Activated CD4-positive, CD25-positive, alpha-beta regulatory T cell treated with anti-CD3 and anti-CD28 coated beads, Interleukin-2, amount 50 U/mL, for 16 hours (primary cell): ENCODE measurements around the gene MYB.

Experiments
- DNase-seq: peaks from one replicate; pipeline ENCODE4 v3.0.0-alpha.2; 2020; ENCODE audit warnings: low read depth, low spot score

Gene MYB

DNA sequence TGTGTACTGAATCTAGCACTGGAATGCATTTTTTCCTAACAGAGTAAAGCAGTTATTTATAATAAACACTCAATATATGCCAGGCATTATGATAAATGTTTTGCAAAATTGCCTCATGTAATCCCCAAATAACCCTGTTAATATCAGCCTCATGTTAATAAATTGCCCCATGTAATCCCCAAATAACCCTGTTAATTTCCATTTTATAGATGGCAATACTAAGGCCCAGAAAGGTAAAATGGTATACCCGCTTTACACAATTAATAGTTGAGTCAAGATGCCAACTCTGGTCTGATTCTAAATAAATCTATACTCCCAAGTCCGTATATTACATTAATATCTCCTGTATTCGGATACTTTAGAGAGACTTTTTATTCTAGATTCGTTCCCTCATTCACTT, 6.3 kb downstream of the MYB start:
- no peak for DNase-seq

DNA sequence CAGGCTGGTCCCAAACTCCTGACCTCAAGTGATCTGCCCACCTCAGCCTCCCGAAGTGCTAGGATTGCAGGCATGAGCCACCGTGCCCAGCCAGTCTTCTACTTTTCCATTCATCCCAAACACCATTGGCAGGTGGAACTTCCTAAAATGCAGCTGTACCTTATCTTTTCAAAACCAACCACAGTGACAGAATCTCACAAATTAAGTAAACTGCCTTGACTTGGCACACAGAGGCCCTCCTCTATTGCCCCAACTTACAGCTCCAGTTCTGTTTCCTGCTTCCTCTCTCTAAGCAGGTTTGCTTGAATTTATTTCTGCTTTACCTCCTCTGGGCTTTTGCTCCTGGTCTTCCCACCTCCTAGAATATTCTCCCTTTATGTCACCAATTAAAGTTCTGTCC, 7.6 kb downstream of the MYB start:
- DNase-seq = no peak

DNA sequence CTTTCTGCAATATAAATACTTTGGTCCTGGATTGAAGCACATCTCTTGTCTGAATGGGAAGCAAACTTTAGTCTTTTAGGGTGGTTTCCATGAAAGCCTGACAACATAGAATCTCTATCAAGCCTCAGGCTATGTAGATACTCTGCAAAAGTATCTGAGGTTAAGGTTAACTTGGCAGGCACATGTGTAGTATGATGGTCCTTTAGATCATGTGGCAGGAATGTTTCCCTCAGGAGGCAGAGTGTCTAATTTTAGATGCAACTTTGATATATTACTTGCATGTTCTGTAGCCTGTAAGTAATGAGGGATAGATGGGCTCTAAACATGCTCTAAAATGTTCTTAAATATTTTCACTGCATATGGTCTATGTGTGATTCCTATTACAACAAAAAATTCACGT, 8.2 kb downstream of the MYB start:
- DNase-seq = no peak

DNA sequence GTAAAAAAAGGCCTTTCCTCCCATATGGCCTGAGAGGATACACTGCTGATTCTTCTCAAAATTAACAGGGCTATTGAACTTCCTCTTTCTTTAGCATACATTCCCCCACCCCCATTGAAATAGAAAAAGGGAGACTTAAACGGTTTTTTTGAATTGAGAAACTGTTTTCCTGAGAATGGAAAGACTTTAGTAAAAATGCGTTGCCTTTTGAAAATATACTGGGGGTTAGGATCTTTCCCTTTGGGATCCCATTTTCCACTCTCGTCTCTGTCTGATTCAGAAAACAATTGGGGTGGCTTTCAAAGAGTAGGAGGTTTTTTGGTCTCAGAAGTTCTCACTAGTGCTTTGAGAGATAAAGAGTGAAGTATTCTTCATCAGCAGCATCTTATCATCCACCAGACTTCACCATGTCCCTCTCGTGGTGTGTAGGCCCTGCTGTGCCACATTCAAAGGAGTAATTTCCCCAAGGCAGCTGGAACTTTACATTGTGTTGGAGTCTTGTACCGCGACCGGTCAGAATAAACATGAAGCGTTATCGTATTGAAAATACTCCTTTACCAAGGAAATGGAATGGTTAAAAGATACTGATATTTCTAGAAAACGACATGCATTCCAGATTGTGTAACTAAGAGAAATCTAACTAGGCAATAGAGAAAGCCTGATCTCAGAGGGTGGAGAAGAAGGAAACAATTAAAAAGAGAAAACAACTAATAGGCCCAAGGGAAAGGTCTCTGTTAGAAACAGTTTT, 10.6 kb downstream of the MYB start:
- DNase-seq = no peak

DNA sequence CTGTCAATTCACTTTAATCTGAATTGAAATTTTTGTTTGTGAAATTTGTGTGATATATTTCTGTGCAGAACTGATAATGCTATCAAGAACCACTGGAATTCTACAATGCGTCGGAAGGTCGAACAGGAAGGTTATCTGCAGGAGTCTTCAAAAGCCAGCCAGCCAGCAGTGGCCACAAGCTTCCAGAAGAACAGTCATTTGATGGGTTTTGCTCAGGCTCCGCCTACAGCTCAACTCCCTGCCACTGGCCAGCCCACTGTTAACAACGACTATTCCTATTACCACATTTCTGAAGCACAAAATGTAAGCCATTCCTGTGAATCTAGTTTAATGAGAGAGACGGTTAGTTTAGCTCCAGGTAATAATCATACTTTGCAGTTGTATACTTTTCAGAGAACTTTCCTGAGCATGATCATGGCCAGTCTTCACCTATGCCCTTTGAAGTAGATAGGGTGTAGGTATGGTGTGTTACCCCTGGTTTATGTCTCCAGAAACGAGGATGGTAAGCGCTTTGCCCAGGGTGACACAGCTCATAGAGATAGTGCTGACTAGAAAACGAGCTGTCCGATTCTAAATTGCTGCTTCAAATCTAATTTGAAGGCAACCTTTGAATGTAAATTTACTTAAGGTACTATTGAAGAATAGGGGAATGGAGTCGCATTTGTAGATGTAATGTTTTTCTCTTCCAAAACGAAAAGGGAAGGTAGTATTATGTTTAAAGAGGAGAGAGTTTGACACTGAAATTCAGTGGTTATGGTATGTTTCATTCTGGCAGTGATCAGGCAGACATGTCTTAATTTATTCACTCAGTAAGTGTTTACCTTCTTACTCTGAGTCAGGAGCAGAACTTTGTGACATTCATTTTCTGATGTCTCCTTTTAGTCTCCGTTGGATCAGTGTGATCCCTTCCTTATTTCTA, 11.4 kb downstream of the MYB start:
- DNase-seq = no peak

DNA sequence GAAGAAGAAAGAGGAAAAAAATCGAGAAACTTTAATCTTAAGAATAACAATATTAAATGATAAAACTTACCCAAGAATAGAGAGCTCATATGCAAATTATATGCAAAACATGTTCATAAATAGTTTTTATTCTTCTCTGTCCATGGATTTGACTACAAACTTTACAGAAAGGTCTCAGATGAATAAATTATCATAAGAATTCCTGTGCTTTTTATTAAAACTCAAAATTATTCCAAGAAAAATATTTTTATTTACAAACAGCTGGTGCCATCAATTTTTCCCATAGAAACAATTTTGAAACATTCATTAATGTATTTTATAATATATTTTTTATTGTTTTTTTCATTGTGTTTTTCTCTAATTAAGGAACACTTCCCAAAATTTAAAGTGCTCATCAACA, 12.1 kb downstream of the MYB start:
- no peak for DNase-seq

DNA sequence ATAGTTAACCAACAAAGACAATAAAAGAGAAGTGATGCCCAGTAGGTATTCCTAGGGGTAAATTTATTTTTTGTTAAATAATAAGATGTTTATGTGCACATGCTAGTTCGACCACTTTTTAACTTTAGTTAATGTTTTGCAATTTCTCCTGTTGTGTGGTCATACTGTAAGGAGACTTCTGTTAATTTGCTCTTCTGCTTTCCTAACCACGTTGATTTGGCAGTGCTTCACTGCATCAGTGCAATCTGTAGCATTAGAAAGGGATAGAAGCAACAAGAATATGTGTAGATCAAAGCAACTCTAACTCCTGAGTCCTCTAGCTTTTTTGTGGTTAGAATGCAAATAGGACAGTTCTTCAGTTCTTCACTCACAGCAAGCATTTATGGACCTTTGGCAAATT, 13.9 kb downstream of the MYB start:
- DNase-seq = no peak

DNA sequence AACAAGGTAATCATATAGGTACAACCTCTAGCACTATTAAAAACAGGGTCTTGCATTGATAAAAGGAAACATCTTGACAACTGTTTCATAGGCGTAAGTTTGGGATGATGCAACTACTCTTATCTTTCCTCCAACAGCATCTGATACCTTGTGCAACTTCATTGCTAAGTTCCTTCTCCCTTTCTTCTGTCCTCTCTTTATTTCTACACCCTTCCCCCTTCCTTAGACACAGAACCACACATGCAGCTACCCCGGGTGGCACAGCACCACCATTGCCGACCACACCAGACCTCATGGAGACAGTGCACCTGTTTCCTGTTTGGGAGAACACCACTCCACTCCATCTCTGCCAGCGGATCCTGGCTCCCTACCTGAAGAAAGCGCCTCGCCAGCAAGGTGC, 14.4 kb downstream of the MYB start:
- DNase-seq = no peak

DNA sequence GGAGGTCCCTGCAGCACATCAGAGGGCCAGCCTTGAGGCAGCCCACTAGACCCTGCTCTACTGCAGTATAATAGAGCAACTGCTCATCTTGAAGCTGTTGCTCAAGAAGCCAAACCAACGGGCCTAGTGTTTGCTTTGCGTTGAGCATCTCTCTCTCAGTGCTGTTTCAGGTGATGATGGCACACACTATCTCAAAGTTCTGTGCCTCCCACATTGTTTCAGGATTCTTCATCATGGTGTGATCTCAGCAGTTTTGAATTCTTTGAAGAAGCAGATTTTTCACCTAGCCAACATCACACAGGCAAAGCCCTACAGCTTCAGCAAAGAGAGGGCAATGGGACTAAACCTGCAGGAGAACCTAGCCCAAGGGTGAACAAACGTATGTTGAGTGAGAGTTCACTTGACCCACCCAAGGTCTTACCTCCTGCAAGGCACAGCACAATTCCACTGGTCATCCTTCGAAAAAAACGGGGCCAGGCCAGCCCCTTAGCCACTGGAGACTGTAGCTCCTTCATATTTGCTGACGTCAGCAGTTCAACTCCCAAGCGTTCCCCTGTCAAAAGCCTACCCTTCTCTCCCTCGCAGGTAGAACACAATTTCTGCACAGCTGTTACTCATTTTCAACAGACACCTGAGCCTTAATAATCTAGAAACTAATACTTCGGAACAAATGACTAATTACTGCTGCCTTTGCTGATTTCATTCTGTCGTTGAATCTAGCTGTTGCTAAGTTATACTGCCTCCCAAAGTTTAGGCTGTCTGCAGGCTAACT, 15.8 kb downstream of the MYB start:
- DNase-seq = no peak

DNA sequence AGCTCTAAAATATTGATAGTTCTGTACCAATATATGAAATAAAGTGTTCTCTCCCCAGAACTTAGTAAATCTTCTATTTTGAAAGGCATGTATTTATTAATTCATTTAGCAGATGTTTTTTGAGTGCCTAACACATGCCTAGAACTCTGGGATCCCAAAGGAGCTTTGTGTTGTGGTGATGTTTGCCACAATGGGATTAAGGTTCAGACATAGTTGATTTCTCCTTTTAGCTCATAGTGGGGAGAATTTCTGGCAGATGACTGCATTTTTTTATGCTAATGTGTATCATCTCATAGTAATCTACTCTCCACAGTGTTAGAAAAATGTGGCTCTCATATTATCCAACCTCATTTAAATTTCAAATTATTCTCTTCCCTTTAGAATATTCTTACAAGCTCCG, 21.7 kb downstream of the MYB start:
- DNase-seq = no peak

DNA sequence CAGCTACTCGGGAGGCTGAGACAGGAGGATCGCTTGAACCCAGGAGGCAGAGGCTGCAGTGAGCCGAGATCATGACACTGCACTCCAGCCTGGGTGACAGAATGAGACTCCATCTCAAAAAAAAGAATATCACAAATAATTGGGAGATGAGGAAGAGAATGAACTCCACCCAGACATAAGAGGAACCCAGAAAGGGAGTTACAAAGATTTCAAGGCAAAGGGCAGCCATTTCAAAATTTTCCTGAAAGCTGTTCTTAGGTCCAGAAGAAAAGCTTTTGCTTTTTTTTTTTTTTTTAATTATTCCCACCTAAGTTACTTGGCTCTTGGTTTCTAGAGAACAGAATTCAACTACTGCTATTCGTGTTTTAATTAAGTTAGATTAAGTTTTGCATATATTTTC, 23.8 kb downstream of the MYB start:
- no peak for DNase-seq

DNA sequence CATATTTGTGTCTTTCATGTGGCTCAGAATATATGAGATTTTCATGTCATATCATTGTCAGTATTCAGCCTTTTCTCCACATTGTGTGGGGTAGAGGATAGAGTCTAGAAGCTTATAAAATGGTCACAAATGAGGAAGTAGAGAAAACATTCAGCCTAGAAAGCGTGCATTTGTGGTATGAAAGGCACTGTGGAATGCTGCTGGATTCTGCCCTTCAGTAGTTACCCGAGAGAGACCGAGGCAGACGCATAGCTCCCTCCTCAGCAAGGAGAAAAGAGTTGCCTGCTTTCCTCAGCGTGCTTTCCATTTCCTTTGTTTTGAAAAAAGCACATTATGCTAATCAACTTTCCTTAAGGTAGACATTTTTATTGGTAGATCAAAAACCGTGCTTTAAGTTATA, 28.7 kb downstream of the MYB start:
- DNase-seq = no peak

DNA sequence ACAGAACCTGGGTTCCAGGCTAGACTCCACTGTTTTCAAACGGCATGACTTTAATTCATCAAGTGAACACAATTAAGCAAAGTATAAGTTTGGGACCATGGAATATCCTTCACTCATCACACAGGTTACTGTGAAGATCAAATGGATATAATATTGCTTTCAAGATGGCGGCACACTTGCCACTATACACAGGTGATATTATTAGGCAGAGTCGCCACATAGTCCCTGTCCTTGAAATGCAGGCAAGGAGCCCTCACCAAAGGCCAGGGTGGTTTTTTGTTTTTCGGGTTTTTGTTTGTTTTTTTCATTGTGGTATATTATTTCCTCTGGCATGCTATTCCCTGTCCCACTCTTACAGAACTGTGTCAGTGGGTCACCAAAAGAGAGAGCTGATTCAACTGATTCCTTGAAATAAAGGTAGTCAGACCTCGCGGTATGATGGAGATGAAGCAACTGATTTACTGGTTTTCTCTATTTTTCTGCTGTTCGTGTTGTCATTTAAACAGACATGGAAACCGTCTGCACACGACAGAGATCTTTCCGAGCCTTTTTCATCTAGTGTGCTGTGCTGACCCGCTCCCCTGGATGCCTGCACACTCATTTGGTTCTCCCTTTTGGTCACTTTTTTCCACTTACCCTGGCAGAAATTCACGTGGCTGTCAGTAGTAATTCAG, 29.7 kb downstream of the MYB start:
- DNase-seq = no peak

DNA sequence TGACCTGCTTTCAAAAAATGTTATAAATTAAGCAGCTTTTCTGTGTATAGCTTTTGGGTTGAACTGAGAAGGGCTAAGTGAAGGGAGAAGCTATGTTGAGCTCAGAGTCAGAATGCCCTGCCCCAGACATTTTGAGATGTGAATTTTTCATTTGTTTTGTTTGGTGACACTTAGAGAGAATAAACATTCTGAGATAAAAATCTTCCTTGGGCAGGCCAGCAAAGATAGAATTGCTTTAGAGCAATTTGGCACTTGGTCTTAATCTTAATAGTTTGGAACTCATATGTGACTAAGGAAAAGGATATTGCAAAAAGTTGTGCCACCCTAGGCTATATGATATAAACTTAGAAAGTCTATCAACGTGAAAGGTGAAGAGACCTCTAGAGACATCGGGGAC, 30.2 kb downstream of the MYB start:
- no peak for DNase-seq

DNA sequence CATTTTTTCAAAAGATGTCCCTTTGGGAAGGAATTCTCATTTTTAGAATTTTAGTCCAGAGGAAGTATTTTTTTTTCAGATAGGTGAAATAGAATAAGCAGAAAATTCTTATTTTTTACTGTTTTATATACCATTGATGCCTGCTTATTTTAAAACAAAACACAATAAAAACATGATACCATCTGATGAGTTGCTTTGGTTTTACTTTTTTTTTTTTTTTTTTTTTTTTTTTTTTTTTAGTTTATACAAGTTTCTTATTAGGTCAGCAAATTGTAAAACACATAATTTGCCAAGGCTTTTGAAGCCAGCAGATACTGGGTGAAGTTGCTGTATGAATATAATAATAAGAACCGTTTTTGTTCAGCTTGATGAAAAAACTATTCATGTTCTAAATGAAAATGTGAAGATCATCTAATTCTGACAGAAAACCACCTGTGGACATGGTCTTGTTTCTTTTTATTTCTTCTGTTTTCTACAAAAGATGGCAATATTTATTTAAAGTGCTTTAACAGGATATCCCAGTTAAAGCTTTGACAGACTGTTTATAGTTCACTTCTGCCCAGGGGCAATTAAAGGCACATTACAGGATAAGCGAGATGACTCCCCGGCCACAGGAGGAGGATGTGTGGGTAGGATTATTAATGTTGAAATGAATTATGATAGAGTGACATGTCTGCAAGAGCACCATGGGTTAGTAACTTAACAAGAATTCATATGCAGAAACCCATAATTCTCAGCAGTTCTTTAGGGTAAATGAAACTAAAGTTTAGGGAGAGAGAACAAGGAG, 31.1 kb downstream of the MYB start:
- no peak for DNase-seq

DNA sequence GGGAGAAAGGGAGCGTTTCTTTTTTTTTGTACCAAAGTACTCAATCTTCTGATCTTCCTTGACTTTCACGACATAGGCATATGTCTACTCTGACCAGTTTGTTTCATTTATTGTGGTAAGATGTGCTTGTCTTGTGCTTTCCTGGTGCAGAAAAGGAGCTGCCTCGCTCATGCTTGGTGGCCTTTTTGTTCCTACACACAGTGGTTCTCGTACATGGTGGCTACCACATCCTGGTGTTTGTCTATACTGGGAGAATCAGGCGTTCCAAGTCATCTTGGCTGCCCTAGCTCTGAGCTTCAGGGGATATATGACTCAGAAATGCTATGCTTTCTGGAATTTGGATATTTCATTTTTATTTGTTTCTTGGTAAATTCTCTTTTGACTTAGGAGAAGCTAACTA, 31.8 kb downstream of the MYB start:
- DNase-seq = no peak

DNA sequence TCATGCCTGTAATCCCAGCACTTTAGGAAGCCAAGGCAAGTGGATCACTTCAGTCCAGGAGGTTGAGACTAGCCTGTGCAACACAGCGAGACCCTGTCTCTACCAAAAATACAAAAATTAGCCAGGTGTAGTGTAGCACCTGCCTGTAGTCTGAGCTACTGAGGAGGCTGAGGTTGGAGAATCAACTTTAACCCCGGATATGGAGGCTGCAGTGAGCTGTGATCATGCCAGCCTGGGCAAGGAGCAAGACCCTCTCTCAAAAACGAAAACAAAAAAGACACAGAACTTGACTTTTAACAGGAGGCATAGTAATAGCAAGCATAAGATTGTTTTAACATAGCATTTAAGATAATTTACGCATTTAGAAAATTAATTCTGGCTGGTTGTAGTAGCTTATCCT, 32.5 kb downstream of the MYB start:
- DNase-seq = no peak

DNA sequence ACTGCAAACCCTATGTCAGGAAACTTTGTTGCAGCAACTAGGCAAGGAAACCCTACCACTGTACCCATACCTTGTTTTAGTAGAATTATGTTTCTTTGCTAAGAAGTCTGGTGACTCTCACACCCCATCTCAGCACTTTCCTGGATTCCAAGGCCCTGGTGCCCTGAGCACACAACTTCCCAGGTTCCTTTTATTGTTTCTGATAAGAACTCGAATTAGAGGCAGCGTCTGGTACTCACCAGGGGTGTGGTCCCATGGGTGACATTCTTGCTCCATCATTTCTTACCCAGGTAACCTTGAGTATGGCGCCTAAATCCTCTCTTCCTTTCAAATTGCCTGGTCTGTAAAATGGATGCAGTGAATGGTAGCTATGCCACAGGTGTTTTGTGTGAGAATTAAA, 34.1 kb downstream of the MYB start:
- no peak for DNase-seq

DNA sequence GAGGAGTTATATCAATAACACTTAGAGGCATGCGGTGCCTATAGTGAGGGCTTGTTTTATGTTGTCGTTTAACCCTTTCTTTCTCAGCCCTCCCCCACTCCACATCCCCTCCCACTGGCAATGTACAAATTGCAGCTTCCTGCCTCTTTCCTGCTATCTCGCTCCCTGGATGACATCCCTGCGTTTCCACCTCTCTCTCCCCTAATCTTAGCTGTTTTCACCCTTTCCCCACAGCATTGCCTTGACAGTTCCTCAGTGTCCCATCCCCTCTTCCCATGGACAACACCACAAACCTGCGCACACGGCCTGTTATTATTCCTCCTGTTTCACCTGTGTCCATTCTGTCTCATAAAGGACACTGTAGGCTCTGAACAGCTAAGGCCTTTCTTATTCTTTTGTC, 34.5 kb downstream of the MYB start:
- no peak for DNase-seq

DNA sequence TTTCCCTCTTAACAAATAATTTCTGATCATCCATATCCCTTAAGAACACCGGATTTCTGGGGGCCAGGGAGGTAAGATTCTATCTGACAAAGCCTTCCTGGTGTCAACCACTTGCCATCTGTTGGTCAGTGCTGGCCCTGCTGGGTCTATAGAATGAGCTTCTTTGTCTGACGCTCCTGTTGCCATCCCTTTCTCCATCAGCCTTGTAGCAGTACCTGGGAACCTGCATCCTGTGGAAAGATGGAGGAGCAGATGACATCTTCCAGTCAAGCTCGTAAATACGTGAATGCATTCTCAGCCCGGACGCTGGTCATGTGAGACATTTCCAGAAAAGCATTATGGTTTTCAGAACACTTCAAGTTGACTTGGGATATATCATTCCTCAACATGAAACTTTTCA, 36.6 kb downstream of the MYB start:
- DNase-seq = no peak

DNA sequence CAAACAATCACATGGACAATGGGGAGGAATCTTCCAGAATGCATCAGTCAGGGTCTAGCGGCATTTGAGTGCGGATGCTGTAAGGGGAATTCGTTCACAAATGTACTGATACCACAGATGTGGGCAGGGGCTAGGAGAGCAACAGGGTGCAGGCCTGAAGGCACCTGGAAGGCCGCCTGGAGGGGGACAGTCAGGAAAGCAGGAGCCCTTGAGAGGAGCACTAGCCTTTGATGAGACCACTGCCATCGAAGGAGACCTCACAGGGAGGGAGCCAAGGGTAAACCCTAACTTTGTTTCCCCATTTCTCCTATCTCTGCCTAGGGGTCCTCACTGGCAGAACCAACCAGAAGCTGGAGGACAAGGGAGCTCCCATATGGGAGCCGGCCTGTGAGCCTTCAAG, 38.2 kb downstream of the MYB start:
- DNase-seq = no peak
